Fibroblast of villous mesenchyme (primary cell): Measurements from ENCODE around the gene LIPC. TPM values are rescaled to one million over a fixed set of nuclear protein-coding genes. Genes with fewer than 3 reads are reported as not detected.
A peak's percentile ranks its signal among the peaks of the same experiment; 100 is the strongest.

ENCODE experiments used
- DNase-seq: peaks from one replicate; pipeline ENCODE4 v3.0.0-alpha.2; 2010; ENCODE audit warnings: low read depth
- H3K4me3 ChIP-seq: 2 replicates; pipeline ENCODE4 v1.5.1; 2011; ENCODE audit warnings: low read depth, mild to moderate bottlenecking, low read length
- CTCF ChIP-seq: IDR thresholded peaks from 2 replicates; pipeline ENCODE4 v1.5.1; 2012; ENCODE audit warnings: low read depth, mild to moderate bottlenecking, low read length; ENCODE audit not compliant: insufficient read depth
- total RNA-seq: library from RNA; depleted of rRNA; stranded (reverse); fragments of >200 nt; gene quantifications from 2 replicates; pipeline ENCODE4 v1.2.3, GENCODE V29; 2012

The LIPC gene
- total RNA-seq, 1 donor, result 0.86 TPM

- DNase-seq, result no peak
- no peak overlapping the region for H3K4me3 ChIP-seq
- no peak for TF ChIP-seq CTCF
These were observed 1.5 kb upstream of the LIPC start for GRCh38 chr15:58430224-58430787.

- TF ChIP-seq CTCF, result no peak
- peak; percentile 78 for DNase-seq
- H3K4me3 ChIP-seq, result no peak overlapping the region
These were observed 610 bp downstream of the LIPC start for GRCh38 chr15:58432401-58432800.

DNA sequence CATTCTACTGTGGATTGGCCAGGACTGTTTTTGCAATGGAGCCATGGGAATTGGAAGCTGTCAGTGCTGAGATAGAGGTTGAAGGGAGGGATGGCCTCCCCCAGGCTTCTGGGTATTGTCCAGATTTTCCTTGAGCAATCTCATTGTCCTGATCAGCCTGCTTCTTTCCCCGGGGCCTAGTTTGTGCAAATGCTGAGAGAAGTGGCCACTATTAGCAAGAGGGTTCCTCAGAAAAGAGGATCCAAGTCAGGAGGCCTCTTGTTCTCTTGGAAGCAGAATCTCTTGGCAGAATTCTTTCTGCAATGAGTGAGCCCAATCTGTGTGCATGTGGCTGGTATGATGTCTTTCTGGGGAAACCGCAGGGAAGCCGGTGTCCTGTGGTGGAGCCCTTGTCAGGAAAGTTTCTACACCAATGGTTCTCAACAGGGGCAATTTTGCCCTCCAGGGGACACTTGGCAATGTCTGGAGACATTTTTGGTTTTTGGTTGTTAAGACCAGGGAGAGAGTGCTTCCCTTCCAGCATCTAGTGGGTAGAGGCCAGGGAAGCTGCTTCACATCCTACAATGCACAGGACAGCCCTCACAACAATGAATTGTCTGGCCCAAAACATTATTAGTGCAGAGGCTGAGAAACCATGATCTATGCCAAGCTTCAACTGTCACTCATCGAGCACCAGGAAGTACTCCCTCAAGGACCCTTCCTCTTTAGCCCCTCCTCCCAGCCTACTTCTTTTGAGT lies 2.0 kb downstream of the LIPC start:
- DNase-seq, result peak; percentile 38

DNA sequence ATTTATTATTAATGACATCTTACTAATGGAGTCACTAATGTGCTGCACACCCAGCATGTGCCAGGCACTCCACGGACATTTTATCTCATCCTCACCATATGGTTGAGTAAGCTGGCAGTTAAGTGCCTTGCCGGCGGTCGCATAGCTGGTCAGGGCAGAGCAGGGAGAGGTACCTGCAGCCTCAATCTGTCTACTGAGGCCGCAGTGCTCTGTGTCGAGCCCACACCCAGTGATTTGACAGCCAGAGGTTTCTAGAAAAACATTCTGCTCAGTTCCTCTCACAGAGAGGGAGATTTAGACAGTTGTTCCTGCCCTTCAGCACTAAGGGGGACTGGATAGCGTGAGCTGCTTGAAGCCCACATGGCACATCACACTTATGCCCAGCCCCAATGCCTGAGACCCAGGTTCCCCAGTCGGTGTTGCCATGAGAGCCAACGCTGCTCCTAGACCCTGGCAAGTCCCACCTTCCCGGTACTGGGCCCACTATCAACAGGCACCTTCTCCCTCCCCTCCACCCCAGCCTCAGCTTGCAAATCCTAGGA lies 2.6 kb downstream of the LIPC start:
- no peak for DNase-seq
- no peak for TF ChIP-seq CTCF
- no peak overlapping the region for H3K4me3 ChIP-seq

More for the DNA sequence above, 2.0 kb downstream of the LIPC start:
- no peak overlapping the region for H3K4me3 ChIP-seq
- TF ChIP-seq CTCF, result no peak

GRCh38 chr15:58436552-58436951 lies 4.8 kb downstream of the LIPC start:
- no peak for TF ChIP-seq CTCF
- H3K4me3 ChIP-seq, result no peak overlapping the region
- DNase-seq, result no peak

- H3K4me3 ChIP-seq, result no peak overlapping the region
- no peak for DNase-seq
- TF ChIP-seq CTCF, result no peak
These were observed 5.8 kb downstream of the LIPC start for GRCh38 chr15:58437531-58438105.
